Measurements from ENCODE around the gene SMIM28. TPM values are rescaled to one million over a fixed set of nuclear protein-coding genes. Genes with fewer than 3 reads are reported as not detected.

Gene SMIM28
- total and polyA plus RNA-seq, 2 experiments from 2014 or later, result not detected

DNA sequence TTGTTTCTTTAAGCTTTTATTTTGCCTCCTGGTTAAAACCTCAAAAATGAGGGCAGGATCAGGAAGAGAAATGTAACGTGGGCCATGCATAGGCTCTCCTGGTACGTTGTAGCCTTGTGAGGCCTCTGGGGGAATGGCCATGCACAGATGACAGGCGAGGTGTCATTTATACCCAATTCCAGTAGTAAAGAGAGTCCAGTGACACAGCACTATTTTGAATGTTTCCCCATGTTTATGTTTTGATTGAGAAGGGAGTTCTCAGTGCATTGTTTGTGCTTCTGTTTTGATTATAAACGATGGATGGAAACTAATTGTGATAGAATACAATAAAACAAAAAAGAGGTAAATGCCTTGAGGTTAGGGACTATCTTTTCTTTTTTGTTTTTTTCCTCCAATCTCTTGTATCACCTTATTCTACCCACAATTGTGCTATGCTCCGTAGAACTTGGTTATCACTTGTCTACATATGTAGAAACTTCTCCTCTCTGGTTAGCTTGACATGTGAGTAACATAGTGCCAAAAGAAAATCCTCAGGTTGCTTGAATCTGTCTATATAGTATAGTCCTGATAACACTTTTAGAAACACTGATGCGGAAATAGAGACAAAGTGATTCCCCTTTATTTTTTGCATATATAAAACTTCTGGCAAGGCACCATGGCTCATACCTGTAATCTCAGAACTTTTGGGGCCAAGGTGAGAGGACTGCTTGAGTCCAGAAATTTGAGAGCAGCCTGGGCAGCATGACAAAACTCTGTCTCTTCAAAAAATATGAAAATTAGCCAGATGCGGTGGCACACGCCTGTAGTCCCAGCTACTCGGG, 6.9 kb upstream of the SMIM28 start:
- TF ChIP-seq, protein P1, sequence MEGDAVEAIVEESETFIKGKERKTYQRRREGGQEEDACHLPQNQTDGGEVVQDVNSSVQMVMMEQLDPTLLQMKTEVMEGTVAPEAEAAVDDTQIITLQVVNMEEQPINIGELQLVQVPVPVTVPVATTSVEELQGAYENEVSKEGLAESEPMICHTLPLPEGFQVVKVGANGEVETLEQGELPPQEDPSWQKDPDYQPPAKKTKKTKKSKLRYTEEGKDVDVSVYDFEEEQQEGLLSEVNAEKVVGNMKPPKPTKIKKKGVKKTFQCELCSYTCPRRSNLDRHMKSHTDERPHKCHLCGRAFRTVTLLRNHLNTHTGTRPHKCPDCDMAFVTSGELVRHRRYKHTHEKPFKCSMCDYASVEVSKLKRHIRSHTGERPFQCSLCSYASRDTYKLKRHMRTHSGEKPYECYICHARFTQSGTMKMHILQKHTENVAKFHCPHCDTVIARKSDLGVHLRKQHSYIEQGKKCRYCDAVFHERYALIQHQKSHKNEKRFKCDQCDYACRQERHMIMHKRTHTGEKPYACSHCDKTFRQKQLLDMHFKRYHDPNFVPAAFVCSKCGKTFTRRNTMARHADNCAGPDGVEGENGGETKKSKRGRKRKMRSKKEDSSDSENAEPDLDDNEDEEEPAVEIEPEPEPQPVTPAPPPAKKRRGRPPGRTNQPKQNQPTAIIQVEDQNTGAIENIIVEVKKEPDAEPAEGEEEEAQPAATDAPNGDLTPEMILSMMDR (IDR thresholded peaks at IDR 0.05; ENCODE audit: low read depth, low read length), result no peak
- Histone ChIP-seq H3K9me3 (ENCODE audit: low read depth) (no peaks in the 10 kb centered on the region), H3K27ac (no peak overlapping the region), H3K36me3 (no peaks in the 10 kb centered on the region), H3K27me3 (no peaks in the 10 kb centered on the region), H3K4me1 (ENCODE audit: low read depth) (peaks cover 24% of the 10 kb centered on the region), H3K4me3 (no peak overlapping the region)
- no peak for DNase-seq (ENCODE audit: low read depth in 1 of 2, low spot score in 1 of 2)

DNA sequence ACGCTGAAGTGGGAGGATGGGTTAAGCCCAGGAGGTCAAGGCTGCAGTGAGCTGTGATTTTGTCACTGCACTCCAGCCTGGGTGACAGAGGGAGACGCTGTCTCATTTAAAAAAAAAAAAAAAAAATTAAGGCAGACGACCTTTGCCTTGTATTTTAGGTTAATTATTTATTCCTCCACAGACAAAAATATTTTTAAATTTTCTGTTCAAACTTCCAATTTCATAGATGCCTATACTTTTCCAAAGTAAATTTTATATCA, 6.3 kb upstream of the SMIM28 start:
- Histone ChIP-seq H3K36me3 (no peaks in the 10 kb centered on the region), H3K4me3 (no peak overlapping the region), H3K27ac (no peak overlapping the region), H3K4me1 (ENCODE audit: low read depth) (peaks cover 24% of the 10 kb centered on the region), H3K27me3 (no peaks in the 10 kb centered on the region), H3K9me3 (ENCODE audit: low read depth) (no peaks in the 10 kb centered on the region)
- TF ChIP-seq, protein P1 (IDR thresholded peaks at IDR 0.05; ENCODE audit: low read depth, low read length), result no peak
- no peak for DNase-seq (ENCODE audit: low read depth in 1 of 2, low spot score in 1 of 2)

DNA sequence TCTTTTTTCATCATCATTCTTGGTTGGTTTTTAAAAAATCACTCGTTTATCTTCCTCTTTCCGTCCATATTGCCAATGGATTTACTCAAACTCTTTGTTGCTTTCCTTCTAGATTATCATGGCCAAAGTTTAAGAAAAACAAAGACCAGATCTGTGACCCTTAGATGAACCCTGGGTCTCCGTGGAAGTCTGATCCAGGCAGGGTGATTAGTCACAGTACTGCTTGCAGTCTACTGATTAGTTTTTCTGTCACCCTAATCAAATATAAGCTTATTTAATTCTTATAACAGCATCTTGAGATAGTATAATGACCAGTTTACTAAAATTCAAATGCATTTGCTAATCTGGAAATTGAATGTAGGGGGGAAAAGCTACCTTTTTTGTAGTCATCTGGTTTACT, 6.0 kb upstream of the SMIM28 start:
- H3K9me3 ChIP-seq (ENCODE audit: low read depth), result no peaks in the 10 kb centered on the region
- H3K27me3 ChIP-seq, result no peaks in the 10 kb centered on the region
- peak; percentile 39 to 59 for DNase-seq (ENCODE audit: low read depth in 1 of 2, low spot score in 1 of 2)
- peaks cover 24% of the 10 kb centered on the region for H3K4me1 ChIP-seq (ENCODE audit: low read depth)
- TF ChIP-seq, protein P1 (IDR thresholded peaks at IDR 0.05; ENCODE audit: low read depth, low read length), result no peak
- H3K27ac ChIP-seq, result no peak overlapping the region
- no peak overlapping the region for H3K4me3 ChIP-seq
- H3K36me3 ChIP-seq, result no peaks in the 10 kb centered on the region

DNA sequence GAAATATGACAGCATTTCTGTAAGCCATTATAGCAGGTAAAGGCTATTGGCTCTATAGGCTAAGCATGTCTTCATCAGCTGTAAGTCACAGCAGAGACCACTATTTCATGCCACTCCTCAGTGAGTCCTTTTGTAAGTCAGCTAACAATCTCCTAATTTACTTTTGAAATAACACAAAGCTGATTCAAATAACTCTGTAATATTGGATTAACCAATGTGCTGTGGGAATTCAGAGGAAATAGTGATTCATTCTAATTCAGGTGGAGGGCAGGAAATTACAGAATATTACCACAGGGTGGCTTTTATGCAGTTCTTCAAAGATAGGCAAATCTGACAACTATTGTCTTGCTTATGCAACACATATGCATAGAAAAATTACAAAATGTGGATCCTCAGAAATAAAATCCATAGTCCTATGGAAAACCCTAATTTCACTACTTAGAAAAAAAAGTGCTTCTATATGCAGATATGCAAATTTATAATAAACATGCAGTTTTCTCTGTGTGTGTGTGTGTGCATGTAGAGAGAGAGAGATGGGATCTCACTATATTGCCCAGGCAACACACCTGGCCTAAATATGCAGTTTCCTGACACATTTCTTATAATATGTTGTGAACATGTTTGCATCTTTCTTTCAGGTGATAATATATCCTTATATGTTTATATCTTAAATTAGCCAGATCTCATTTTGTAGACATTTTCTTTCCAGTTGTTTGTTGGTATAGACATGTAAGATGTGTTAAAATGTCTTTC, 4.8 kb upstream of the SMIM28 start:
- peak in 1 of 2 donors; percentile 52 for DNase-seq (ENCODE audit: low read depth in 1 of 2, low spot score in 1 of 2)
- no peaks in the 10 kb centered on the region for H3K36me3 ChIP-seq
- H3K4me3 ChIP-seq, result no peak overlapping the region
- H3K9me3 ChIP-seq (ENCODE audit: low read depth), result no peaks in the 10 kb centered on the region
- no peak overlapping the region for H3K27ac ChIP-seq
- TF ChIP-seq, protein P1 (IDR thresholded peaks at IDR 0.05; ENCODE audit: low read depth, low read length), result no peak
- peaks cover 24% of the 10 kb centered on the region for H3K4me1 ChIP-seq (ENCODE audit: low read depth)
- H3K27me3 ChIP-seq, result no peaks in the 10 kb centered on the region

DNA sequence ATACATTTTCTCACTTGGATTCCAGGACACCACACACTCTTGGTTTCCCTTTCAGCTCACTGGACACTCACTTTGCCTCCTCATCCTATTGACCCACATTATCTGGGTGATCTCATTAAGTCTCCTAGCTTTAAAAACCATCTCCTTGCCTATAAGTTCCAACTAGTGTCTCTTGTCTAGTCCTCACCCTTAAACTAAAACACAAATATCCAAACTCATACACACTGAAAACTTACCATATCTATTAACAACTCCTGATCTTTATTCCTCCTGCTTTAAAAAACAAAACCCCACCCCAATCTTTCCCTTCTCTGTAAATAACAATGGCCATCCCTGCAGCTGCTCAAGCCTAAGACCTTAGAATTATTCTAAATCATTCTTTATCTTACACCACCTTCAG, 3.5 kb upstream of the SMIM28 start:
- DNase-seq (ENCODE audit: low read depth in 1 of 2, low spot score in 1 of 2), result no peak
- Histone ChIP-seq H3K27ac (no peak overlapping the region), H3K4me1 (ENCODE audit: low read depth) (peaks cover 29% of the 10 kb centered on the region), H3K27me3 (no peaks in the 10 kb centered on the region), H3K9me3 (ENCODE audit: low read depth) (no peaks in the 10 kb centered on the region), H3K36me3 (no peaks in the 10 kb centered on the region), H3K4me3 (no peak overlapping the region)
- TF ChIP-seq, protein P1 (IDR thresholded peaks at IDR 0.05; ENCODE audit: low read depth, low read length), result no peak
